ENCODE data around the gene B4GALT1.

B4GALT1 gene

GRCh38 chr9:33167084-33167971, at the start of gene B4GALT1:
Gene B4GALT1, minus strand, starts transcription at chr9:33167336. Its CDS starts 167 bp downstream, at chr9:33167169.
- DNase-seq: peak; percentile 95

- DNase-seq: no peak
Observed at GRCh38 chr9:33211695-33212393, 44.7 kb upstream of the B4GALT1 start.

GRCh38 chr9:33210006-33210715, 43.0 kb upstream of the B4GALT1 start:
- no peak for DNase-seq

- no peak for DNase-seq
Observed at GRCh38 chr9:33209394-33209793, 42.3 kb upstream of the B4GALT1 start.

GRCh38 chr9:33202552-33203201, 35.5 kb upstream of the B4GALT1 start:
- DNase-seq: no peak

GRCh38 chr9:33202018-33202417, 34.9 kb upstream of the B4GALT1 start:
- DNase-seq: no peak

DNA sequence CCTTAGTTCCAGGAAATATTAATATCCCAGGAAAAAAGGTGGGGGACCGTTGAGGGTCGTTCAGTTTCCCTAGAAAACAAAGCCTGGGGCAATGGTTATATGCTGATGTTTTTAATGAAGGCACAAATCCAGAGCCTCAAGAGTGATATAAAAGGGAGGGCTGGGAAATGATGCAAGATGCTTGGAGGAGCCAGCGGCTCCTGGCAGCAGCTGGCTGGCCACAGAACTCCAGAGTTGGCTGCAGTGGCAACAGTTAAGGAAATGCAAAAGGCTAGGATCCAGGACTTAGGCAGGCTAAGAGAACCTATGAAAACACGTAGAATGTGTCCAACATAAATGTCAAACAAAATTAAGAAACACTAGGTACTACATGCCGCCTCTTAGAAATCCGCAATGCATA, 31.0 kb upstream of the B4GALT1 start:
- DNase-seq: no peak

- no peak for DNase-seq
Observed at GRCh38 chr9:33197279-33198152, 30.4 kb upstream of the B4GALT1 start.

DNA sequence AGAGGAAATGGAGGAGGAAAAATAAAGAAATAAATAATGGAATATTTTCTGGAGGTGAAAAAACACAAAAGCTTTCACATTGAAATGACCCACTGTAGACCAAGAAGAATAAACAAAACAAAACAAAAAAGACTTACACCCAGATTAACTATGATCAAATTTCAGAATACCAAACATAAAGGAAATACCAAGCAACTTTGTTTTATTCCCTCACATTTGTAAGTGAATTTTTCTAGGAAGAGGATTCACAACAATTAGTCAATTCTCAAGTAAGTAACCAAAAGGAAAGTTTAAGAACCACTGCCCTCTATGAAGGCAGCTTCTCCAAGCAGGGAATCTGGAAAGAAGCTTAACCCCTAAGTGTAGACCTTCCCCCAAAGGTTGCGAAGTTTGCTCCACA, 29.6 kb upstream of the B4GALT1 start:
- no peak for DNase-seq

- no peak for DNase-seq
Observed at GRCh38 chr9:33193818-33194217, 26.7 kb upstream of the B4GALT1 start.

- no peak for DNase-seq
Observed at GRCh38 chr9:33192493-33193255, 25.5 kb upstream of the B4GALT1 start.

GRCh38 chr9:33190021-33190705, 23.0 kb upstream of the B4GALT1 start:
- DNase-seq: no peak

GRCh38 chr9:33189331-33189791, 22.2 kb upstream of the B4GALT1 start:
- DNase-seq: no peak

DNA sequence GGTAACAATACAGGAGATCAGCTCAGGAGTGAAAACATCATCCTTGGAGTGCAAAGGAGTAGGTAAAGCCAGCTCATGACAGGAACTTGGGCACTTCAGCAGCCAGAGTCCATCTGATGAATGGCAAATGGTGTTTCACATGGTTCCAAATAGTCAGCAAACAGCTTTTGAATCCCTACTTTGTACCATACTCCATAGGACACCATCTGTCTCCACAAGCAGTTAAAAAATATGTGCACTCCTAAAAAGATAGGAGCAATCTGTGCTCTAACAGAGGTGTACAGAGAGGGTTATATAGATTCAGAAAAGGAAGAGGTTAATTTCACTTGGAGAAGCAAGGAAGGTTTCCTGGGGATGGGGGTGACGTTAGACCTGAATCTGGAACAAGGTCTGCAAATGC, 21.6 kb upstream of the B4GALT1 start:
- no peak for DNase-seq

DNA sequence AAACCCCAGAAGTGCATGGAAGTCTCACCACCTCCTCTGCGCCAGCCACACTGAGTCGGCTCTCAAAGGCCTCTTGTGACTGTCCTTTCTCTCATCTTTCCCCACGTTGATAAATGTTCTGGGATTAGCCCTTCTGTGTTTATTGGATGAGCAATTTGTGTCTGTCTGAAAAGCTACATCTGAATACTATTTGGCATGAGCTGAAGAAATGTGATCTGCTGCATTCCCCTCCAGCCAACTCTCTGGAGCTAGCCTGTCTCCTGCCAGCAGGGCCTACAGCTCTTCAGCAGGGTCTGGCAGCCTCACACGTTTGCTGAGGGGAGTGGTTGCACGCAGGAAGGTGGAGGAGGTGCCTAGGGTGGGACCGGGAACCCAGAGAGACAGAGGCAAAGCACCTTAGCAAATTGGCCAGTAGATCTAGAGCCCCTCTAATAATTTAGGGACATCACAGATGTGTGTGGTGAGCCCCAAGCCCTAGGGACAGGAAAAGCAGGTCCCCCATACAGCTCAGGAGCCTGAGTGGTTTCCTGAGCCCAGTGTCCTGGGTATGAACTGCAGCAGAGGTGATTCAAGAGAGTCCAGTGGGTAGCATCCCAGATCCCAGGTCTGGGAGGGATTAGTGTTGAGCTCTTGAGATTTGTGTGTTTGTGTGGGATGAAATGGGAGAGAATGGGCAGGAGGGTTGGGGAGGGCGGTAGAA, 20.5 kb upstream of the B4GALT1 start:
- no peak for DNase-seq

DNA sequence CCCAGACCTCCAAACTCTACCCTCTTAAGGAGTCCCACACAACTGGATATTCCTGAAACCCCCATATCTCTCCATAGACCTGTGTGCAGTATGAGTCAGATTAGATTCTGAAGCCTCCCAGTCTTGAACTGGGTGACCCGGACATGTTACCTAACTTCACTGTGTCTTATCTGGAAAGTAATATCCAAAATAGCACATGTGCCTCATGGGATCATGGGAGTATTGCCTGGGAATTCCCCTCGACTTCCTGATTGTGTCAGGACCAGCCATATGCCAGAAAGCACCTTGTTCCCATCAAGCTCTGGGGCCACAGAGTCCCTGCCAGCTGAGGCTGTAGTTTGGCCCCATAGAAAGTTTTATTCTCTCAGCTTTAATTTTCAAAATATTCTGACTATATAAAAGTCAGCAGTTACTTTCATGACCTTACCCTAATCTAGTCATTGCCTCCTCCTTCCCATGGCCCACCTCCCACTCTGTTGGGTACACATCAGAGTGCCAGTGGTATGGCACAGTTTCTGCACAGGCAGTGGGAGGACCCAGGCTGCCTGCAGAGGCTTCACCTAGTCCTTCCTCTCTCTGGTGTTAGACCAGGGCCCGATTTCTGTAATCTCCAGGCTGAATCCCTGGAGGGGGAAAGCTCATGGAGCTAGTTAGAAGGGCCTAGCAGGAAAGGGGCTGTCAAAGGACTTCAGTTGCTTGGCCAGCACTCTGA, 19.5 kb upstream of the B4GALT1 start:
- DNase-seq: no peak

- DNase-seq: no peak
Observed at GRCh38 chr9:33185858-33186257, 18.7 kb upstream of the B4GALT1 start.

DNA sequence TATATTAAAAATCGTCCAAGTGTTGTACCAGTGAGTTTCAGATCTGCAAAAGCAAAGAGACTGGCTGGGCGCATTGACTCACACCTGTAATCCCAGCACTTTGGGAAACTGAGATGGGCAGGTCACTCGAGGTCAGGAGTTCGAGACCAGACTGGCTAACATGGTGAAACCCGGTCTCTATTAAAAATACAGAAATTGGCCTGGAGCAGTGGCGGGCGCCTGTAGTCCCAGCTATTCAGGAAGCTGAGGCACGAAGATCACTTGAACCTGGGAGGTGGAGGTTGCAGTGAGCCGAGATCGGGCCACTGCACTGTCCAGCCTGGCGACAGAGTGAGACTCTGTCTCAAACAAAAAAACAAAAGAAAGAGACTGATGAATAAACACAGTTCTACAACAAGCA, 18.3 kb upstream of the B4GALT1 start:
- DNase-seq: no peak

DNA sequence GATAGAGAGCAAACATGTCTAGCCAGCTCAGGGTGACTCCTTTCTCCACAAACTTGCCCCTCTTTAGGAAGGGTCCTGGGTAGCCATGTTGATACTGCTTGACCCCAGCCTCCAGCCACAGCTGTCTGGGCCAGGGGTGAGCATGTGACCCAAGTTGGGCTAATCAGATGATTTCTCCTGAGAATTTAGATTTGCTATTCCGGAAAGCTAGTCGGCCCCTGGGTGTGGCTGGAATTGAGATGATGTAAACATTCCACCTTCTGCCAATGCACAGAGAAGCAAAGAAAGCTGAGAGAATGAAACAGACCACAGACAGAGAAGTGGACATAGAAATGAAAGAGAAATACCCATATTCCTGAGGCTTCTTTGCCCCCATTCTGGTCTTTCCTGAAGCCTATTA, 17.8 kb upstream of the B4GALT1 start:
- no peak for DNase-seq
